ENCODE results near the gene PMFBP1. TPM values are rescaled to one million over a fixed set of nuclear protein-coding genes. Genes with fewer than 3 reads are reported as not detected.

The PMFBP1 gene
- polyA plus RNA-seq, 1 donor (not counting 4 experiments of a cell fraction or from before 2014, with no cell fraction given) = 0.92 TPM

DNA sequence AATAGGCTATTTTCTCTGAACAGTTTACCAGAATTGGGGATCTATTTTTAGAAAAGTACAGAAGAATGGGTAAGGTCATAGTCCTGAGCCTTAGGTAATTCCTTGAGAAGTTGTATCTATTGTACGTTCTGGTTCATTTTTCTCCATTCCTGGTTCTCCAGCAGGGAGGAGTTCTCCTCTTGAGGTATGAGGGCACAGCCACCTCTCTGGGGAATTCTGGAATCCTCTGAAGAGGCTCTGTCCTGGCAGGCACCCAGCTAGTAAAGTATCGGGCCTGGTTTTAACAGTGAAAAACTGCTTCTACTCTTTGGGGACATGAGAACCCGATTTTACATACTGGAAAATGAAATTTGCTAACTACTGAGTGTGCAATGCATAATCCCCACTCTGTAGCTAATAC is 19.6 kb upstream of the PMFBP1 start:
- TF ChIP-seq EZH2 (IDR thresholded peaks at IDR 0.05; ENCODE audit: low read length) = no peak
- no peak for TF ChIP-seq CTCF (optimal IDR thresholded peaks at IDR 0.05 in 1 of 3, IDR thresholded peaks at IDR 0.05 in 1 of 3, conservative IDR thresholded peaks at IDR 0.05 in 1 of 3; ENCODE audit: extremely low read depth in 1 of 3, insufficient read depth in 2 of 3, low read length in 3 of 3)
- H3K4me3 ChIP-seq (ENCODE audit: control insufficient read depth in 2 of 3, extremely low read depth in 1 of 3, insufficient read depth in 2 of 3, low read depth in 1 of 3, low read length in 3 of 3) = no peak overlapping the region
- no peak overlapping the region for H3K27ac ChIP-seq (ENCODE audit: control insufficient read depth, insufficient read depth, low read length)
- H3K9me3 ChIP-seq (ENCODE audit: control insufficient read depth, low read depth, low read length) = no peaks in the 10 kb centered on the region
- H2AFZ ChIP-seq (ENCODE audit: control insufficient read depth, low read length) = no peak overlapping the region
- dilution Hi-C loops (cut with MboI; ENCODE audit: extremely low pct_ligation_motif_present, low sequenced_read_pairs) = no loop called here
- no peaks in the 10 kb centered on the region for H3K9me1 ChIP-seq (ENCODE audit: control insufficient read depth, extremely low read depth, insufficient read depth, low read length)
- H3K27me3 ChIP-seq (ENCODE audit: control insufficient read depth, extremely low read depth, insufficient read depth, low read length) = no peaks in the 10 kb centered on the region
- H3K9ac ChIP-seq (ENCODE audit: control insufficient read depth, extremely low read depth, insufficient read depth, low read length) = no peak overlapping the region
- no peaks in the 10 kb centered on the region for H3K36me3 ChIP-seq (ENCODE audit: control insufficient read depth in 2 of 2, extremely low read depth in 1 of 2, insufficient read depth in 2 of 2, low read length in 2 of 2)
- FAIRE-seq (no peak), DNase-seq (ENCODE audit: low read depth, low spot score) (no peak)
- no peak overlapping the region for H3K4me2 ChIP-seq (ENCODE audit: control insufficient read depth, extremely low read depth, insufficient read depth, low read depth, low read length)
- no peaks in the 10 kb centered on the region for H3K4me1 ChIP-seq (ENCODE audit: control insufficient read depth, extremely low read depth, insufficient read depth, low read length)
- H3K79me2 ChIP-seq (ENCODE audit: control insufficient read depth, insufficient read depth, low read length) = no peaks in the 10 kb centered on the region
- H4K20me1 ChIP-seq (ENCODE audit: control insufficient read depth, extremely low read depth, insufficient read depth, low read length) = no peaks in the 10 kb centered on the region

- FAIRE-seq (no peak), DNase-seq (ENCODE audit: low read depth, low spot score) (no peak)
- Histone ChIP-seq H3K27ac (ENCODE audit: control insufficient read depth, insufficient read depth, low read length) (no peak overlapping the region), H3K4me2 (ENCODE audit: control insufficient read depth, extremely low read depth, insufficient read depth, low read depth, low read length) (no peak overlapping the region), H4K20me1 (ENCODE audit: control insufficient read depth, extremely low read depth, insufficient read depth, low read length) (no peaks in the 10 kb centered on the region), H3K79me2 (ENCODE audit: control insufficient read depth, insufficient read depth, low read length) (no peaks in the 10 kb centered on the region), H3K36me3 (ENCODE audit: control insufficient read depth in 2 of 2, extremely low read depth in 1 of 2, insufficient read depth in 2 of 2, low read length in 2 of 2) (no peaks in the 10 kb centered on the region), H3K27me3 (ENCODE audit: control insufficient read depth, extremely low read depth, insufficient read depth, low read length) (no peaks in the 10 kb centered on the region), H3K4me3 (ENCODE audit: control insufficient read depth in 2 of 3, extremely low read depth in 1 of 3, insufficient read depth in 2 of 3, low read depth in 1 of 3, low read length in 3 of 3) (no peak overlapping the region), H2AFZ (ENCODE audit: control insufficient read depth, low read length) (no peak overlapping the region), H3K4me1 (ENCODE audit: control insufficient read depth, extremely low read depth, insufficient read depth, low read length) (no peaks in the 10 kb centered on the region), H3K9me3 (ENCODE audit: control insufficient read depth, low read depth, low read length) (no peaks in the 10 kb centered on the region), H3K9ac (ENCODE audit: control insufficient read depth, extremely low read depth, insufficient read depth, low read length) (no peak overlapping the region), H3K9me1 (ENCODE audit: control insufficient read depth, extremely low read depth, insufficient read depth, low read length) (no peaks in the 10 kb centered on the region)
- dilution Hi-C loops (cut with MboI; ENCODE audit: extremely low pct_ligation_motif_present, low sequenced_read_pairs) = no loop called here
- TF ChIP-seq EZH2 (IDR thresholded peaks at IDR 0.05; ENCODE audit: low read length) = no peak
Measured at GRCh38 chr16:72189865-72190371, 18.0 kb upstream of the PMFBP1 start.

- no peak overlapping the region for H3K4me3 ChIP-seq (ENCODE audit: control insufficient read depth in 2 of 3, extremely low read depth in 1 of 3, insufficient read depth in 2 of 3, low read depth in 1 of 3, low read length in 3 of 3)
- no peaks in the 10 kb centered on the region for H3K4me1 ChIP-seq (ENCODE audit: control insufficient read depth, extremely low read depth, insufficient read depth, low read length)
- H3K9ac ChIP-seq (ENCODE audit: control insufficient read depth, extremely low read depth, insufficient read depth, low read length) = no peak overlapping the region
- H3K9me1 ChIP-seq (ENCODE audit: control insufficient read depth, extremely low read depth, insufficient read depth, low read length) = no peaks in the 10 kb centered on the region
- no peak overlapping the region for H3K4me2 ChIP-seq (ENCODE audit: control insufficient read depth, extremely low read depth, insufficient read depth, low read depth, low read length)
- no peaks in the 10 kb centered on the region for H3K79me2 ChIP-seq (ENCODE audit: control insufficient read depth, insufficient read depth, low read length)
- H2AFZ ChIP-seq (ENCODE audit: control insufficient read depth, low read length) = no peak overlapping the region
- FAIRE-seq = no peak
- dilution Hi-C loops (cut with MboI; ENCODE audit: extremely low pct_ligation_motif_present, low sequenced_read_pairs) = no loop called here
- no peak overlapping the region for H3K27ac ChIP-seq (ENCODE audit: control insufficient read depth, insufficient read depth, low read length)
- no peaks in the 10 kb centered on the region for H4K20me1 ChIP-seq (ENCODE audit: control insufficient read depth, extremely low read depth, insufficient read depth, low read length)
- H3K9me3 ChIP-seq (ENCODE audit: control insufficient read depth, low read depth, low read length) = no peaks in the 10 kb centered on the region
- H3K36me3 ChIP-seq (ENCODE audit: control insufficient read depth in 2 of 2, extremely low read depth in 1 of 2, insufficient read depth in 2 of 2, low read length in 2 of 2) = no peaks in the 10 kb centered on the region
- H3K27me3 ChIP-seq (ENCODE audit: control insufficient read depth, extremely low read depth, insufficient read depth, low read length) = no peaks in the 10 kb centered on the region
- DNase-seq (ENCODE audit: low read depth, low spot score) = no peak
- TF ChIP-seq CTCF (optimal IDR thresholded peaks at IDR 0.05 in 1 of 3, IDR thresholded peaks at IDR 0.05 in 1 of 3, conservative IDR thresholded peaks at IDR 0.05 in 1 of 3; ENCODE audit: extremely low read depth in 1 of 3, insufficient read depth in 2 of 3, low read length in 3 of 3) (no peak), EZH2 (IDR thresholded peaks at IDR 0.05; ENCODE audit: low read length) (no peak)
Measured at GRCh38 chr16:72188541-72188940, 16.6 kb upstream of the PMFBP1 start.

Data from keratinocyte (primary cell).